AG04450 (cell line): ENCODE measurements around the gene TMEM91. TPM values are rescaled to one million over a fixed set of nuclear protein-coding genes. Genes with fewer than 3 reads are reported as not detected.

Experiments used
- CTCF ChIA-PET: fragments of 300-600, 350-600 bp; formaldehyde crosslinking; extraction: SDS; loops from one replicate; lab custom pipeline; 2022; ENCODE audit warnings: antibody characterized with exemption, inconsistent platforms; lab: Charles Lee
- POLR2A ChIA-PET: fragments of 350-600 bp; formaldehyde crosslinking; extraction: SDS; loops from one replicate; lab custom pipeline; 2021; ENCODE audit warnings: antibody characterized with exemption, inconsistent platforms; lab: Yijun Ruan, JAX
- DNase-seq: peaks from one replicate; pipeline ENCODE4 v3.0.0-alpha.2; 2011; ENCODE audit warnings: low read depth, low spot score
- H3K27ac ChIP-seq: one replicate; pipeline ENCODE4 v1.5.1; 2012; ENCODE audit warnings: low read depth, low read length, control low read depth
- H3K27me3 ChIP-seq: one replicate; pipeline ENCODE4 v1.6.0; 2012; ENCODE audit warnings: low read length; ENCODE audit not compliant: control insufficient read depth, insufficient read depth
- H3K4me3 ChIP-seq: 2 replicates; pipeline ENCODE4 v1.5.1; 2011; ENCODE audit warnings: mild to moderate bottlenecking, low read depth, low read length, control low read depth
- H3K9me3 ChIP-seq: 2 replicates; pipeline ENCODE4 v1.5.1; 2012; ENCODE audit warnings: low read length; ENCODE audit not compliant: control insufficient read depth, insufficient read depth
- CTCF ChIP-seq: IDR thresholded peaks from 2 replicates; pipeline ENCODE4 v1.5.1; 2011; ENCODE audit warnings: low read depth, low read length, control low read depth, inconsistent platforms
- polyA plus RNA-seq: library from polyadenylated mRNA; depleted of rRNA; stranded (reverse); fragments of >200 nt; gene quantifications from 2 replicates; pipeline ENCODE4 v1.2.3, GENCODE V29; 2011

Gene TMEM91
- polyA plus RNA-seq, 1 experiment = 5.2 TPM

GRCh38 chr19:41350735-41351338 is 25.5 kb upstream of the TMEM91 start:
- Histone ChIP-seq H3K27me3 (no peaks in the 10 kb centered on the region), H3K9me3 (no peaks in the 10 kb centered on the region; the same call in 1 of the 2 replicates), H3K4me3 (peak overlapping the region; percentile 91), H3K27ac (no peak overlapping the region)
- no peak for TF ChIP-seq CTCF
- POLR2A ChIA-PET = interaction anchor here (0.6 to 3.0 kb wide), 5 partner anchors 9 to 40 kb away, joined by 3 to 43 read pairs (median 4); no protein-coding TSS in a partner anchor
- CTCF ChIA-PET = interaction anchor here (2.8 kb wide), 1 partner anchor 29 kb away, joined by 14 read pairs; no protein-coding TSS in a partner anchor
- no peak for DNase-seq

- DNase-seq = no peak
- Histone ChIP-seq H3K27me3 (no peaks in the 10 kb centered on the region), H3K27ac (peak overlapping the region; percentile 21), H3K9me3 (no peaks in the 10 kb centered on the region; the same call in 1 of the 2 replicates), H3K4me3 (peak overlapping the region; percentile 91)
- CTCF ChIA-PET = interaction anchor here (0.5 to 2.8 kb wide), 7 partner anchors 9 to 61 kb away, joined by 3 to 16 read pairs (median 4); partner anchors contain the start of gene B9D2
- TF ChIP-seq CTCF = no peak
- POLR2A ChIA-PET = interaction anchor here (0.6 to 3.0 kb wide), 7 partner anchors 14 to 53 kb away, joined by 3 to 43 read pairs (median 4); partner anchors contain the start of genes CCDC97 and TMEM91
These were observed 24.7 kb upstream of the TMEM91 start for GRCh38 chr19:41351339-41352245.

- no peak for DNase-seq
- H3K4me3 ChIP-seq = peak overlapping the region; percentile 91
- TF ChIP-seq CTCF = no peak
- no peaks in the 10 kb centered on the region; the same call in 1 of the 2 replicates for H3K9me3 ChIP-seq
- H3K27me3 ChIP-seq = no peaks in the 10 kb centered on the region
- no peak overlapping the region for H3K27ac ChIP-seq
- ChIA-PET POLR2A (interaction anchor here (0.6 to 3.0 kb wide), 7 partner anchors 11 to 54 kb away, joined by 3 to 43 read pairs (median 6); partner anchors contain the start of genes B9D2, CCDC97 and TMEM91), CTCF (interaction anchor here (0.7 to 2.8 kb wide), 9 partner anchors 10 to 133 kb away, joined by 3 to 16 read pairs (median 4); partner anchors contain the start of gene B9D2)
These were observed 24.1 kb upstream of the TMEM91 start for GRCh38 chr19:41352279-41352608.

GRCh38 chr19:41352609-41353465 is 23.5 kb upstream of the TMEM91 start:
- ChIA-PET CTCF (interaction anchor here (0.5 to 2.8 kb wide), 12 partner anchors 11 to 657 kb away, joined by 3 to 16 read pairs (median 4); partner anchors contain the start of gene B9D2), POLR2A (interaction anchor here (0.6 to 3.0 kb wide), 7 partner anchors 10 to 55 kb away, joined by 3 to 43 read pairs (median 6); partner anchors contain the start of genes B9D2 and CCDC97)
- DNase-seq = no peak
- peak overlapping the region; percentile 91 for H3K4me3 ChIP-seq
- no peaks in the 10 kb centered on the region for H3K27me3 ChIP-seq
- H3K9me3 ChIP-seq = no peaks in the 10 kb centered on the region; the same call in 1 of the 2 replicates
- H3K27ac ChIP-seq = peak overlapping the region; percentile 21
- TF ChIP-seq CTCF = peak; percentile 65
